Neural cell (in vitro differentiated cells): ENCODE measurements around the gene SAP30BP. TPM values are rescaled to one million over a fixed set of nuclear protein-coding genes. Genes with fewer than 3 reads are reported as not detected.

ENCODE experiments used
- H2AFZ ChIP-seq: fragments of 200-600, 300-800 bp; sonication (generic), shearing (Covaris generic); 2 replicates; pipeline ENCODE4 v1.6.0; 2014; ENCODE audit warnings: low read depth, mild to moderate bottlenecking, antibody characterized with exemption, low read length, moderate library complexity
- H3F3A ChIP-seq: fragments of 200-600 bp; shearing (Covaris generic); 2 replicates; pipeline ENCODE4 v1.6.1; 2016; ENCODE audit warnings: mild to moderate bottlenecking, moderate library complexity, mixed read lengths, antibody characterized with exemption, low read length; ENCODE audit not compliant: insufficient read depth, poor library complexity, severe bottlenecking
- H3K27ac ChIP-seq: fragments of 200-600, 300-800 bp; sonication (generic), shearing (Covaris generic); 2 replicates; pipeline ENCODE4 v1.5.1; 2014; ENCODE audit warnings: mild to moderate bottlenecking, low read length, moderate library complexity
- H3K27me3 ChIP-seq: fragments of 300-800, 200-600 bp; sonication (generic), shearing (Covaris generic); 2 replicates; pipeline ENCODE4 v1.6.0; 2014; ENCODE audit warnings: mild to moderate bottlenecking, low read depth, low read length, moderate library complexity; ENCODE audit not compliant: insufficient read depth
- H3K36me3 ChIP-seq: fragments of 300-800, 200-600 bp; sonication (generic), shearing (Covaris generic); 2 replicates; pipeline ENCODE4 v1.5.1; 2014; ENCODE audit warnings: mild to moderate bottlenecking, antibody characterized with exemption, low read length, moderate library complexity; ENCODE audit not compliant: insufficient read depth
- H3K4me2 ChIP-seq: fragments of 300-800, 200-600 bp; sonication (generic), shearing (Covaris generic); 2 replicates; pipeline ENCODE4 v1.6.0; 2014; ENCODE audit warnings: mild to moderate bottlenecking, low read length
- H3K4me3 ChIP-seq: fragments of 300-800, 200-600 bp; sonication (generic), shearing (Covaris generic); 2 replicates; pipeline ENCODE4 v1.5.1; 2014; ENCODE audit warnings: mild to moderate bottlenecking, low read length, moderate library complexity
- H3K79me2 ChIP-seq: fragments of 200-600 bp; shearing (Covaris generic); replicated peaks from 2 replicates; pipeline ENCODE4 v1.6.0; 2014; ENCODE audit warnings: mild to moderate bottlenecking, low read length, moderate library complexity; ENCODE audit not compliant: insufficient read depth
- H3K9ac ChIP-seq: fragments of 300-800, 200-600 bp; sonication (generic), shearing (Covaris generic); 2 replicates; pipeline ENCODE4 v1.6.1; 2016; ENCODE audit warnings: mild to moderate bottlenecking, low read length, mixed read lengths
- H3K9me2 ChIP-seq: fragments of 200-600 bp; shearing (Covaris generic); 2 replicates; pipeline ENCODE4 v1.6.1; 2016; ENCODE audit warnings: mild to moderate bottlenecking, low read length, mixed read lengths; ENCODE audit not compliant: insufficient read depth
- H3K9me3 ChIP-seq: fragments of 200-600, 300-800 bp; sonication (generic), shearing (Covaris generic); 2 replicates; pipeline ENCODE4 v1.6.1; 2016; ENCODE audit warnings: mild to moderate bottlenecking, mixed run types, low read length, moderate library complexity, mixed read lengths
- H4K20me1 ChIP-seq: fragments of 200-600 bp; shearing (Covaris generic); 2 replicates; pipeline ENCODE4 v1.6.1; 2016; ENCODE audit warnings: mild to moderate bottlenecking, mixed run types; ENCODE audit not compliant: insufficient read depth
- EP300 ChIP-seq: fragments of 450-650 bp; conservative IDR thresholded peaks from 2 replicates; pipeline ENCODE4 v1.6.1; 2014; ENCODE audit warnings: antibody characterized with exemption, mild to moderate bottlenecking, moderate library complexity; ENCODE audit not compliant: poor library complexity, severe bottlenecking
- EZH2 ChIP-seq: fragments of 200-600, 300-800 bp; shearing (Covaris generic), sonication (generic); IDR thresholded peaks from 2 replicates; pipeline ENCODE4 v1.6.1; 2014; ENCODE audit warnings: antibody characterized with exemption, low read length, borderline replicate concordance, mild to moderate bottlenecking; ENCODE audit not compliant: insufficient read depth, poor library complexity, severe bottlenecking
- MXI1 ChIP-seq: fragments of 450-650 bp; conservative IDR thresholded peaks from 2 replicates; pipeline ENCODE4 v1.6.1; 2014; ENCODE audit warnings: antibody characterized with exemption, mild to moderate bottlenecking; ENCODE audit not compliant: poor library complexity, severe bottlenecking
- POLR2AphosphoS5 ChIP-seq: IDR thresholded peaks from 2 replicates; pipeline ENCODE4 v1.6.1; 2012
- RAD21 ChIP-seq: fragments of 450-650 bp; conservative IDR thresholded peaks from 2 replicates; pipeline ENCODE4 v1.6.1; 2014; ENCODE audit warnings: antibody characterized with exemption, mild to moderate bottlenecking, moderate library complexity
- SMC3 ChIP-seq: fragments of 450-650 bp; conservative IDR thresholded peaks from 2 replicates; pipeline ENCODE4 v1.6.1; 2014; ENCODE audit warnings: antibody characterized with exemption, mild to moderate bottlenecking, moderate library complexity; ENCODE audit not compliant: poor library complexity
- TAF1 ChIP-seq: IDR thresholded peaks from 2 replicates; pipeline ENCODE4 v1.6.1; 2012; ENCODE audit warnings: low read depth
- polyA plus RNA-seq: library from polyadenylated mRNA; depleted of rRNA; stranded (reverse); fragments of >200 nt; gene quantifications from 2 replicates; pipeline ENCODE4 v1.2.3, GENCODE V29; 2014
- TF ChIP-seq, protein P1 (sequence below): fragments of 450-650 bp; IDR thresholded peaks from 2 replicates; pipeline ENCODE4 v1.5.1; 2014; ENCODE audit warnings: antibody characterized with exemption, mild to moderate bottlenecking, moderate library complexity; ENCODE audit not compliant: poor library complexity, severe bottlenecking
- TF ChIP-seq, protein P2 (sequence below): IDR thresholded peaks from 2 replicates; pipeline ENCODE4 v1.6.1; 2012; ENCODE audit warnings: borderline replicate concordance

Gene SAP30BP
- polyA plus RNA-seq, 1 donor from 2014 or later = 156 TPM

DNA sequence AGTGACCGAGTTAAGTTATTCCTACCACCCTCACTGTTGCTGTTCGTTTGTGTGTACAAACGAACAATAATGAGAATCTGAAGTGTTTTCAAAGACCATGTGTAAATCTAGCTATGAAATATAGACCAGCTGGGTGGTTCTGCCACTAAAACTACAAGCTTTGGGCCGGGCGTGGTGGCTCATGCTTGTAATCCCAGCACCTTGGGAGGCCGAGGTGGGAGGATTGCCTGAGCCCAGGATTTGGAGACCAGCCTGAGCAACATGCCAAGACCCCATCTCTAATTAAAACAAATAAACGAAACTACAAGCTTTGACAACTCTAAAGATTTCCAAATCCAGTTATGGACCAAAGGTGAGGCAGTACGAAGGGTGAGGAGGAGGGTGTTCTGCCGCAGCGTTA is 1.2 kb upstream of the SAP30BP start:
- Histone ChIP-seq H3K9ac (peak overlapping the region; percentile 93), H3K4me3 (peak overlapping the region; percentile 89), H3F3A (no peaks in the 10 kb centered on the region), H4K20me1 (no peaks in the 10 kb centered on the region), H2AFZ (no peak overlapping the region), H3K79me2 (peaks cover 49% of the 10 kb centered on the region), H3K36me3 (no peaks in the 10 kb centered on the region), H3K9me3 (no peaks in the 10 kb centered on the region), H3K4me2 (peak overlapping the region; percentile 71), H3K9me2 (no peaks in the 10 kb centered on the region), H3K27me3 (no peaks in the 10 kb centered on the region), H3K27ac (no peak overlapping the region)
- TF ChIP-seq EZH2 (no peak), MXI1 (no peak), EP300 (no peak), TAF1 (no peak), RAD21 (no peak), SMC3 (no peak), POLR2AphosphoS5 (no peak)
- TF ChIP-seq, protein P1, sequence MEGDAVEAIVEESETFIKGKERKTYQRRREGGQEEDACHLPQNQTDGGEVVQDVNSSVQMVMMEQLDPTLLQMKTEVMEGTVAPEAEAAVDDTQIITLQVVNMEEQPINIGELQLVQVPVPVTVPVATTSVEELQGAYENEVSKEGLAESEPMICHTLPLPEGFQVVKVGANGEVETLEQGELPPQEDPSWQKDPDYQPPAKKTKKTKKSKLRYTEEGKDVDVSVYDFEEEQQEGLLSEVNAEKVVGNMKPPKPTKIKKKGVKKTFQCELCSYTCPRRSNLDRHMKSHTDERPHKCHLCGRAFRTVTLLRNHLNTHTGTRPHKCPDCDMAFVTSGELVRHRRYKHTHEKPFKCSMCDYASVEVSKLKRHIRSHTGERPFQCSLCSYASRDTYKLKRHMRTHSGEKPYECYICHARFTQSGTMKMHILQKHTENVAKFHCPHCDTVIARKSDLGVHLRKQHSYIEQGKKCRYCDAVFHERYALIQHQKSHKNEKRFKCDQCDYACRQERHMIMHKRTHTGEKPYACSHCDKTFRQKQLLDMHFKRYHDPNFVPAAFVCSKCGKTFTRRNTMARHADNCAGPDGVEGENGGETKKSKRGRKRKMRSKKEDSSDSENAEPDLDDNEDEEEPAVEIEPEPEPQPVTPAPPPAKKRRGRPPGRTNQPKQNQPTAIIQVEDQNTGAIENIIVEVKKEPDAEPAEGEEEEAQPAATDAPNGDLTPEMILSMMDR = no peak
- TF ChIP-seq, protein P2, sequence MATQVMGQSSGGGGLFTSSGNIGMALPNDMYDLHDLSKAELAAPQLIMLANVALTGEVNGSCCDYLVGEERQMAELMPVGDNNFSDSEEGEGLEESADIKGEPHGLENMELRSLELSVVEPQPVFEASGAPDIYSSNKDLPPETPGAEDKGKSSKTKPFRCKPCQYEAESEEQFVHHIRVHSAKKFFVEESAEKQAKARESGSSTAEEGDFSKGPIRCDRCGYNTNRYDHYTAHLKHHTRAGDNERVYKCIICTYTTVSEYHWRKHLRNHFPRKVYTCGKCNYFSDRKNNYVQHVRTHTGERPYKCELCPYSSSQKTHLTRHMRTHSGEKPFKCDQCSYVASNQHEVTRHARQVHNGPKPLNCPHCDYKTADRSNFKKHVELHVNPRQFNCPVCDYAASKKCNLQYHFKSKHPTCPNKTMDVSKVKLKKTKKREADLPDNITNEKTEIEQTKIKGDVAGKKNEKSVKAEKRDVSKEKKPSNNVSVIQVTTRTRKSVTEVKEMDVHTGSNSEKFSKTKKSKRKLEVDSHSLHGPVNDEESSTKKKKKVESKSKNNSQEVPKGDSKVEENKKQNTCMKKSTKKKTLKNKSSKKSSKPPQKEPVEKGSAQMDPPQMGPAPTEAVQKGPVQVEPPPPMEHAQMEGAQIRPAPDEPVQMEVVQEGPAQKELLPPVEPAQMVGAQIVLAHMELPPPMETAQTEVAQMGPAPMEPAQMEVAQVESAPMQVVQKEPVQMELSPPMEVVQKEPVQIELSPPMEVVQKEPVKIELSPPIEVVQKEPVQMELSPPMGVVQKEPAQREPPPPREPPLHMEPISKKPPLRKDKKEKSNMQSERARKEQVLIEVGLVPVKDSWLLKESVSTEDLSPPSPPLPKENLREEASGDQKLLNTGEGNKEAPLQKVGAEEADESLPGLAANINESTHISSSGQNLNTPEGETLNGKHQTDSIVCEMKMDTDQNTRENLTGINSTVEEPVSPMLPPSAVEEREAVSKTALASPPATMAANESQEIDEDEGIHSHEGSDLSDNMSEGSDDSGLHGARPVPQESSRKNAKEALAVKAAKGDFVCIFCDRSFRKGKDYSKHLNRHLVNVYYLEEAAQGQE = no peak

DNA sequence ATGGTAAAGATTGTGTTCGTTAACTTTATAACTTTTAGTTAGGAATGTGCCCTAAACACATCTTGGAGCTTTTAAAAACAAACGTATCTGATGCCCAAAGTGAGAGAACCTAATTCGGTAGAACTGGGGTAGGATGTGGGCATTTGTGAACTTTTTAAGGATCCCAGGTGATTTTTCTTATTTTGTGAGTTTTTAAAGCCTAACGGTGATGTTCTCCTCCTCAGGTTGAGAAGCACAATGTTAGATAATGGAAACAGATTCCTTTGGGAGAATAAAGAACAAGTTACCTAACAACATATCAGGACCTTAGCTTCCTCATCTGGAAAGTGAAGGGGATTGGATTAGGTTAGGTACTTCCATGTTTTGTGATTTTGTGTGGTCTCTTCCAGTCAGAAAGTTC is 687 bp downstream of the SAP30BP start:
- no peak for TF ChIP-seq RAD21
- TF ChIP-seq MXI1 = no peak
- no peak for TF ChIP-seq SMC3
- no peak for TF ChIP-seq POLR2AphosphoS5
- TF ChIP-seq, protein P2 = no peak
- no peak for TF ChIP-seq EZH2

More for the DNA sequence above, 687 bp downstream of the SAP30BP start:
- Histone ChIP-seq H3K4me2 (peak overlapping the region; percentile 76), H3K9me2 (no peaks in the 10 kb centered on the region), H3K4me3 (peak overlapping the region; percentile 89), H3K9ac (peak overlapping the region; percentile 93), H4K20me1 (no peaks in the 10 kb centered on the region), H3K27me3 (no peaks in the 10 kb centered on the region), H3K79me2 (peaks cover 49% of the 10 kb centered on the region), H3K36me3 (no peaks in the 10 kb centered on the region), H3K27ac (peak overlapping the region; percentile 77), H2AFZ (peak overlapping the region; percentile 92), H3K9me3 (no peaks in the 10 kb centered on the region), H3F3A (no peaks in the 10 kb centered on the region)
